K562 (cell line): ENCODE measurements around the gene H3-3A. TPM values are rescaled to one million over a fixed set of nuclear protein-coding genes. Genes with fewer than 3 reads are reported as not detected.
A peak's percentile ranks its signal among the peaks of the same experiment; 100 is the strongest.

Experiments
- ATAC-seq: fragments of 200-7000 bp; cut with Tn5 transposase; 3 replicates; pipeline ENCODE4 v1.9.1; 2020; ENCODE audit warnings: moderate library complexity
- BruUV-seq: library from RNA; stranded (reverse); fragments of 400-500 nt; replicated peaks from 2 replicates; lab custom pipeline; 2021; lab: Mats Ljungman, UMichigan
- CTCF ChIA-PET: fragments of 300-600 bp; formaldehyde crosslinking; extraction: SDS; loops from one replicate; lab custom pipeline; 2021; ENCODE audit warnings: low intra/inter-chr PET ratio; lab: Yijun Ruan, JAX
- POLR2A ChIA-PET: fragments of 300-600, 350-650 bp; sonication (Branson Sonifier 250); formaldehyde crosslinking; extraction: SDS; loops from one replicate; lab custom pipeline; 2021; ENCODE audit warnings: antibody characterized with exemption, inconsistent platforms; lab: Yijun Ruan, JAX
- DNase-seq, 4 experiments: peaks; one replicate each; pipeline versions ENCODE4 v3.0.0 to v3.0.0-alpha.2; 2011 to 2018; ENCODE audit warnings: low spot score in 3 of 4, mixed read lengths in 3 of 4; ENCODE audit errors: extremely low read depth in 1 of 4
- FAIRE-seq: peaks from 2 replicates; lab custom pipeline; 2011; peaks lifted over from hg19 to GRCh38; lab: Jason Lieb, UNC
- H2AFZ ChIP-seq: 2 replicates; pipeline ENCODE4 v1.6.0; 2011; ENCODE audit warnings: low read depth, low read length, control low read depth, inconsistent platforms
- H3K27ac ChIP-seq: fragments of 200-600 bp; 3 replicates; pipeline ENCODE4 v1.8.0; 2011; ENCODE audit warnings: low read depth, mild to moderate bottlenecking, control low read depth, inconsistent platforms, low read length, moderate library complexity, mixed read lengths; ENCODE audit errors: extremely low read depth
- H3K27me3 ChIP-seq, 2 experiments: fragments of 300-600 bp in 1 of 2; 2 replicates in 1 of 2; 3 replicates in 1 of 2; pipeline versions ENCODE4 v1.6.0 to v1.8.0; 2011; ENCODE audit warnings: inconsistent platforms in 2 of 2, low read length in 2 of 2, mild to moderate bottlenecking in 1 of 2, mixed read lengths in 1 of 2, moderate library complexity in 1 of 2; ENCODE audit not compliant: control insufficient read depth in 2 of 2, insufficient read depth in 2 of 2
- H3K36me3 ChIP-seq: fragments of 300-600 bp; 3 replicates; pipeline ENCODE4 v1.8.0; 2011; ENCODE audit warnings: mild to moderate bottlenecking, low read length, inconsistent platforms; ENCODE audit not compliant: control insufficient read depth, insufficient read depth
- H3K4me1 ChIP-seq, 2 experiments: fragments of 200-600 bp in 1 of 2; replicated peaks in 1 of 2; 2 replicates in 1 of 2; 3 replicates in 1 of 2; pipeline versions ENCODE4 v1.5.1 to v1.8.0; 2011; ENCODE audit warnings: inconsistent platforms in 2 of 2, low read length in 2 of 2, mild to moderate bottlenecking in 1 of 2, mixed read lengths in 1 of 2, moderate library complexity in 1 of 2; ENCODE audit not compliant: control insufficient read depth in 2 of 2, insufficient read depth in 2 of 2
- H3K4me2 ChIP-seq: 2 replicates; pipeline ENCODE4 v1.6.1; 2011; ENCODE audit warnings: low read length, control low read depth, inconsistent platforms, mixed read lengths; ENCODE audit not compliant: insufficient read depth
- H3K4me3 ChIP-seq: fragments of 200-600 bp; sonication (generic), shearing (Covaris generic); 2 replicates; pipeline ENCODE4 v1.5.1; 2016; ENCODE audit warnings: control low read depth, inconsistent platforms
- H3K79me2 ChIP-seq: fragments of 200-600 bp; 3 replicates; pipeline ENCODE4 v1.8.0; 2011; ENCODE audit warnings: low read length, inconsistent platforms; ENCODE audit not compliant: control insufficient read depth, insufficient read depth
- H3K9ac ChIP-seq, 2 experiments: 2 replicates each; pipeline versions ENCODE4 v1.6.0 to v1.6.1; 2011; ENCODE audit warnings: low read depth in 2 of 2, low read length in 2 of 2, control low read depth in 1 of 2, inconsistent platforms in 1 of 2, mild to moderate bottlenecking in 1 of 2, mixed read lengths in 1 of 2; ENCODE audit not compliant: insufficient read depth in 1 of 2
- H3K9me1 ChIP-seq: one replicate; pipeline ENCODE4 v1.6.0; 2011; ENCODE audit warnings: inconsistent platforms, mild to moderate bottlenecking, low read length, moderate library complexity; ENCODE audit not compliant: control insufficient read depth, insufficient read depth
- H3K9me3 ChIP-seq: replicated peaks from 2 replicates; pipeline ENCODE4 v1.5.1; 2011; ENCODE audit warnings: low read depth, low read length, inconsistent platforms; ENCODE audit not compliant: control insufficient read depth, insufficient read depth
- H4K20me1 ChIP-seq: replicated peaks from 2 replicates; pipeline ENCODE4 v1.6.1; 2011; ENCODE audit warnings: low read length, inconsistent platforms, mixed read lengths; ENCODE audit not compliant: control insufficient read depth, insufficient read depth
- ATF7 ChIP-seq: fragments of 450-650 bp; IDR thresholded peaks from 2 replicates; pipeline ENCODE4 v1.7.1; 2014; ENCODE audit warnings: mild to moderate bottlenecking, moderate library complexity
- CREB1 ChIP-seq, 2 experiments: sonication (generic) in 1 of 2; formaldehyde crosslinking in 1 of 2; IDR thresholded peaks; 2 replicates each; pipeline versions ENCODE4 v1.6.1 to v1.8.0; 2012 to 2022; ENCODE audit warnings: inconsistent platforms in 1 of 2, mild to moderate bottlenecking in 1 of 2, missing genetic modification reagents in 1 of 2, moderate library complexity in 1 of 2
- E2F4 ChIP-seq: sonication (generic); formaldehyde crosslinking; IDR thresholded peaks from 2 replicates; pipeline ENCODE4 v1.8.0; 2022; ENCODE audit warnings: mild to moderate bottlenecking, low read depth, missing genetic modification reagents
- ESRRA ChIP-seq: fragments of 450-650 bp; IDR thresholded peaks from 2 replicates; pipeline ENCODE4 v1.6.1; 2014; ENCODE audit warnings: low read depth, mild to moderate bottlenecking, moderate library complexity, borderline replicate concordance
- GABPA ChIP-seq: fragments of 200-800 bp; sonication (Bioruptor generic); conservative IDR thresholded peaks from 2 replicates; pipeline ENCODE4 v1.6.1; 2016; ENCODE audit warnings: low read depth, missing genetic modification characterization, missing compliant biosample characterization
- MTA3 ChIP-seq: fragments of 450-650 bp; formaldehyde crosslinking; IDR thresholded peaks from 2 replicates; pipeline ENCODE4 v1.6.1; 2017; ENCODE audit warnings: mild to moderate bottlenecking, borderline replicate concordance
- NELFE ChIP-seq: IDR thresholded peaks from 2 replicates; pipeline ENCODE4 v1.6.1; 2011; ENCODE audit warnings: mild to moderate bottlenecking; ENCODE audit not compliant: insufficient read depth, insufficient read length
- NR2C1 ChIP-seq, 2 experiments: fragments of 450-650 bp; IDR thresholded peaks; 2 replicates each; pipeline ENCODE4 v1.6.1; 2017; ENCODE audit warnings: mild to moderate bottlenecking in 2 of 2, antibody characterized with exemption in 1 of 2, inconsistent platforms in 1 of 2, missing compliant biosample characterization in 1 of 2, missing genetic modification characterization in 1 of 2
- NR2C2 ChIP-seq, 2 experiments: fragments of 200-800 bp in 1 of 2; sonication (Bioruptor generic) in 1 of 2; sonication (generic) in 1 of 2; formaldehyde crosslinking in 1 of 2; IDR thresholded peaks; 2 replicates each; pipeline versions ENCODE4 v1.6.1 to v1.8.0; 2016 to 2022; ENCODE audit warnings: mild to moderate bottlenecking in 1 of 2, missing compliant biosample characterization in 1 of 2, missing genetic modification characterization in 1 of 2, missing genetic modification reagents in 1 of 2
- SMAD1 ChIP-seq: fragments of 150-350 bp; IDR thresholded peaks from 2 replicates; pipeline ENCODE4 v1.6.1; 2014; ENCODE audit warnings: low read length, low read depth; ENCODE audit not compliant: partially characterized antibody
- TEAD2 ChIP-seq: fragments of 450-650 bp; IDR thresholded peaks from 2 replicates; pipeline ENCODE4 v1.6.1; 2016; ENCODE audit warnings: missing genetic modification characterization, control low read depth, missing compliant biosample characterization
- USF1 ChIP-seq: sonication (generic); formaldehyde crosslinking; IDR thresholded peaks from 2 replicates; pipeline ENCODE4 v1.9.0; 2022; ENCODE audit warnings: mild to moderate bottlenecking, missing genetic modification reagents
- ZBTB9 ChIP-seq: fragments of 450-650 bp; formaldehyde crosslinking; IDR thresholded peaks from 2 replicates; pipeline ENCODE4 v1.4.0; 2020; ENCODE audit warnings: mild to moderate bottlenecking, moderate library complexity
- ZNF175 ChIP-seq: fragments of 200-800 bp; sonication (Bioruptor generic); IDR thresholded peaks from 2 replicates; pipeline ENCODE4 v1.6.1; 2016; ENCODE audit warnings: low read depth, mild to moderate bottlenecking, missing genetic modification characterization, missing compliant biosample characterization
- ZNF232 ChIP-seq: sonication (generic); formaldehyde crosslinking; IDR thresholded peaks from 2 replicates; pipeline ENCODE4 v1.8.0; 2022; ENCODE audit warnings: mild to moderate bottlenecking, missing genetic modification reagents
- ZNF384 ChIP-seq: IDR thresholded peaks from 2 replicates; pipeline ENCODE4 v1.6.1; 2012; ENCODE audit warnings: low read depth, low read length, improper control_type of control experiment
- ZNF766 ChIP-seq: fragments of 200-800 bp; sonication (Bioruptor generic); conservative IDR thresholded peaks from 2 replicates; pipeline ENCODE4 v1.6.1; 2016; ENCODE audit warnings: missing genetic modification characterization, missing compliant biosample characterization
- WGBS: fragments of 100-300 bp; shearing (Covaris generic); methylation state at CpG from one replicate; pipeline ENCODE4 v1.1.6; 2016; ENCODE audit warnings: low coverage, mixed read lengths; ENCODE audit not compliant: insufficient coverage; ENCODE audit errors: missing lambda C conversion rate; 5-methylcytosine and 5-hydroxymethylcytosine counted together
- in situ Hi-C: fragments of 300-500 bp; cut with MboI; formaldehyde crosslinking; loops from 4 replicates; pipeline ENCODE4 v1.15.0; 2018; ENCODE audit warnings: inconsistent platforms, mixed read lengths
- intact Hi-C: fragments of 100-400 bp; cut with micrococcal nuclease; formaldehyde crosslinking; loops from 2 replicates; pipeline ENCODE4 v1.14.2; 2022
- polyA plus RNA-seq, 8 experiments: library from polyadenylated mRNA; depleted of rRNA in 4 of 8; stranded (reverse) in 5 of 8; unstranded in 3 of 8; fragments of >200 nt; fragmentation: Nextera tagmentation in 2 of 8; fragmentation: Illumina TruSeq in 1 of 8; extraction: Ambion mirVana in 2 of 8; extraction: Trizol in 1 of 8; gene quantifications; 2 replicates each; pipeline versions ENCODE4 v1.2.1 to v1.2.3, GENCODE V29; 2011 to 2014; ENCODE audit warnings: inconsistent platforms in 1 of 8, missing spikeins in 1 of 8
- total RNA-seq, 7 experiments: library from RNA; depleted of rRNA in 6 of 7; stranded (reverse); fragments of >200 nt in 6 of 7; fragmentation: Illumina TruSeq in 2 of 7; extraction: Trizol in 2 of 7; gene quantifications; 2 replicates each; pipeline versions ENCODE4 v1.2.1 to v1.2.3, GENCODE V29; 2011 to 2021; ENCODE audit warnings: low replicate concordance in 1 of 7
- TF ChIP-seq, protein P1 (sequence below): fragments of 250-450 bp; sonication (Bioruptor Pico); IDR thresholded peaks from 2 replicates; pipeline ENCODE4 v1.6.1; 2021; ENCODE audit warnings: mild to moderate bottlenecking

Gene H3-3A
- total and polyA plus RNA-seq, 9 of the 15 experiments (the other 6 are each of a cell fraction or from before 2014, with no cell fraction given), result 426 to 1,083 (median 591) TPM

- ChIA-PET CTCF (no interaction called here), POLR2A (interaction anchor here (0.6 to 1.2 kb wide), 4 partner anchors 30 to 76 kb away, joined by 3 to 5 read pairs (median 3); partner anchors contain the start of gene SDE2)
- peak overlapping the region; percentile 87 for H2AFZ ChIP-seq
- BruUV-seq, result no TSS peak
- DNase-seq (peak in 1 of 4 experiments; percentile 56), ATAC-seq (peak; percentile 58), FAIRE-seq (no peak)
- peaks cover 7 to 17% of the 10 kb centered on the region in 2 experiments; a peak in 3 of 5 replicates for H3K4me1 ChIP-seq
- WGBS, result 36% methylated on average over 7 of the region's 7 CpGs
- in situ Hi-C loops, result no loop called here
- intact Hi-C loops, result no loop called here
- no peak overlapping the region for H3K4me3 ChIP-seq
- no peaks in the 10 kb centered on the region for H4K20me1 ChIP-seq
- no peaks in the 10 kb centered on the region for H3K36me3 ChIP-seq
- peak overlapping the region; percentile 7; the same call in 1 of the 2 replicates for H3K4me2 ChIP-seq
- H3K27me3 ChIP-seq, result no peaks in the 10 kb centered on the region
- H3K9me1 ChIP-seq, result no peaks in the 10 kb centered on the region
- H3K9ac ChIP-seq, result no peak overlapping the region
- H3K79me2 ChIP-seq, result no peaks in the 10 kb centered on the region
- H3K27ac ChIP-seq, result peak overlapping the region; percentile 15; the same call in 1 of the 3 replicates
- H3K9me3 ChIP-seq, result no peaks in the 10 kb centered on the region
- TF ChIP-seq ZNF175 (CRISPR knock-in tag), result peak; percentile 43; the same call in 1 of the 2 replicates
- 0 out of 2 replicates have a peak, but pooled peaks have one; percentile 43 for TF ChIP-seq ZBTB9 (CRISPR knock-in tag)
- peak; percentile 25; the same call in 1 of the 2 replicates for TF ChIP-seq ATF7
- TF ChIP-seq GABPA (tag), result no peak
- no peak for TF ChIP-seq SMAD1
- 0 out of 2 replicates have a peak, but pooled peaks have one; percentile 29 for TF ChIP-seq ZNF766
- TF ChIP-seq NR2C1 (IDR thresholded peaks at IDR 0.05), result peak; percentile 72; the same call in 1 of the 2 replicates
- peak; percentile 73 for TF ChIP-seq NR2C1 (tag; IDR thresholded peaks at IDR 0.05)
- 0 out of 2 replicates have a peak, but pooled peaks have one; percentile 40 for TF ChIP-seq ESRRA
- no peak for TF ChIP-seq NR2C2 (CRISPR knock-in tag; IDR thresholded peaks at IDR 0.05)
- peak; percentile 92 for TF ChIP-seq NR2C2 (tag; IDR thresholded peaks at IDR 0.05)
- peak; percentile 89 for TF ChIP-seq ZNF384
- no peak for TF ChIP-seq ZNF232 (CRISPR knock-in tag)
- TF ChIP-seq, protein P1, sequence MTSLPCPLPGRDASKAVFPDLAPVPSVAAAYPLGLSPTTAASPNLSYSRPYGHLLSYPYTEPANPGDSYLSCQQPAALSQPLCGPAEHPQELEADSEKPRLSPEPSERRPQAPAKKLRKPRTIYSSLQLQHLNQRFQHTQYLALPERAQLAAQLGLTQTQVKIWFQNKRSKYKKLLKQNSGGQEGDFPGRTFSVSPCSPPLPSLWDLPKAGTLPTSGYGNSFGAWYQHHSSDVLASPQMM (CRISPR knock-in tag), result no peak
- no peak for TF ChIP-seq CREB1 (IDR thresholded peaks at IDR 0.05)
- TF ChIP-seq CREB1 (CRISPR knock-in tag; IDR thresholded peaks at IDR 0.05), result 0 out of 2 replicates have a peak, but pooled peaks have one; percentile 8
- TF ChIP-seq MTA3, result 0 out of 2 replicates have a peak, but pooled peaks have one; percentile 41
- TF ChIP-seq E2F4 (CRISPR knock-in tag), result no peak
- 0 out of 2 replicates have a peak, but pooled peaks have one; percentile 25 for TF ChIP-seq USF1 (CRISPR knock-in tag)
- no peak for TF ChIP-seq NELFE
- no peak for TF ChIP-seq TEAD2 (tag)
These were observed 33.4 kb upstream of the H3-3A start for GRCh38 chr1:226029093-226029496.
